PC-9 (cell line): ENCODE measurements around the gene MSH3.

Source experiments
- EZH2 ChIP-seq: fragments of 200-600 bp; sonication (generic); IDR thresholded peaks from 2 replicates; pipeline ENCODE4 v1.8.0; 2017; ENCODE audit warnings: antibody characterized with exemption, low read depth
- TF ChIP-seq, protein P1 (sequence below): fragments of 200-600 bp; sonication (generic); conservative IDR thresholded peaks from 2 replicates; pipeline ENCODE4 v1.6.1; 2017; ENCODE audit warnings: mixed run types, antibody characterized with exemption, mild to moderate bottlenecking, moderate library complexity

DNA sequence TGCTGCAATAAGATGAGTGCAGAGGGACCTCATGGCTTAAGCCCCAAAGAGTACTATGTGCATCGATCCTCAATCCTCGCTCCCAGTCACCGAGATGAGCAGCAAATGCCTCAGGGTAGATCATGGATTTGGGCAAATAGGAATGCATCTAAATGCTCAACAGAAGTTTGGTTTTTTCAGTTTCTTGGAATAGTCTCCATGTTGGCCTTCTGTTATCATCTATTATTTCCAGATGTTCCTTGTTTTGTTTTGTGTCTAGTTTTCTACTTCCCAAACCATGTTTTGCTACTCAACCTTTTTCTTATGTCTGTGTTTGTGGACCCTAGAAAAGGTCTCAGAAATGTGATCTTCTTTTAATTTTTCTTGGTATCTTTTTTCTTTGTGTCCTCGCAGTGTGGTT, 262.2 kb downstream of the MSH3 start:
- TF ChIP-seq, protein P1, sequence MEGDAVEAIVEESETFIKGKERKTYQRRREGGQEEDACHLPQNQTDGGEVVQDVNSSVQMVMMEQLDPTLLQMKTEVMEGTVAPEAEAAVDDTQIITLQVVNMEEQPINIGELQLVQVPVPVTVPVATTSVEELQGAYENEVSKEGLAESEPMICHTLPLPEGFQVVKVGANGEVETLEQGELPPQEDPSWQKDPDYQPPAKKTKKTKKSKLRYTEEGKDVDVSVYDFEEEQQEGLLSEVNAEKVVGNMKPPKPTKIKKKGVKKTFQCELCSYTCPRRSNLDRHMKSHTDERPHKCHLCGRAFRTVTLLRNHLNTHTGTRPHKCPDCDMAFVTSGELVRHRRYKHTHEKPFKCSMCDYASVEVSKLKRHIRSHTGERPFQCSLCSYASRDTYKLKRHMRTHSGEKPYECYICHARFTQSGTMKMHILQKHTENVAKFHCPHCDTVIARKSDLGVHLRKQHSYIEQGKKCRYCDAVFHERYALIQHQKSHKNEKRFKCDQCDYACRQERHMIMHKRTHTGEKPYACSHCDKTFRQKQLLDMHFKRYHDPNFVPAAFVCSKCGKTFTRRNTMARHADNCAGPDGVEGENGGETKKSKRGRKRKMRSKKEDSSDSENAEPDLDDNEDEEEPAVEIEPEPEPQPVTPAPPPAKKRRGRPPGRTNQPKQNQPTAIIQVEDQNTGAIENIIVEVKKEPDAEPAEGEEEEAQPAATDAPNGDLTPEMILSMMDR, result no peak
- TF ChIP-seq EZH2, result no peak
